ENCODE data around the gene ANKS6.

ANKS6 gene

GRCh38 chr9:98766586-98766985, 29.8 kb downstream of the ANKS6 start:
- H3K4me3 ChIP-seq (ENCODE audit: low read length), result no peak overlapping the region
- DNase-seq (ENCODE audit: low read depth), result peak; percentile 74
- no peak for TF ChIP-seq CTCF (IDR thresholded peaks at IDR 0.05; ENCODE audit: insufficient read depth, low read depth, low read length, missing control alignments)

GRCh38 chr9:98765256-98765655, 31.1 kb downstream of the ANKS6 start:
- peak; percentile 61 for DNase-seq (ENCODE audit: low read depth)
- no peak for TF ChIP-seq CTCF (IDR thresholded peaks at IDR 0.05; ENCODE audit: insufficient read depth, low read depth, low read length, missing control alignments)
- no peak overlapping the region for H3K4me3 ChIP-seq (ENCODE audit: low read length)

- no peak for TF ChIP-seq CTCF (IDR thresholded peaks at IDR 0.05; ENCODE audit: insufficient read depth, low read depth, low read length, missing control alignments)
- no peak overlapping the region for H3K4me3 ChIP-seq (ENCODE audit: low read length)
- DNase-seq (ENCODE audit: low read depth), result peak; percentile 55
Measured at GRCh38 chr9:98763986-98764745, 32.2 kb downstream of the ANKS6 start.

DNA sequence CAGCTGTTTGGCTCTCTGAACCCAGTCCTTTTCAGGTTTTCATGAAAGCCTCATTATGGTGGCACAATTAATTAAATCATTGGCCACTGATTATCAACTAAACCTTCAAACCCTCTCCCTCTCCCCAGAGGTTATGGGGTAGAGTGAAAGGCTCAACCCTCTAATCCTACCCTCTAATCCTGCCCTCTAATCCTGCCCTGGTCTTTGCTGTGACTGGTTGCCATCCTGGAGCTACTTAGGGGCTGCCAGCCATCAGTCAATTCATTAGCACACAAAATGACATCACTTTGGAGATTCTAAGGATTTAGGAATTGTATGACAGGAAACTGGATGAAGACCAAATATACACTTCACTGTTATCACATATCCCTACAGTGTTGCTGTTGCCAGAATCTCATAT, 36.1 kb downstream of the ANKS6 start:
- H3K4me3 ChIP-seq (ENCODE audit: low read length), result no peak overlapping the region
- no peak for TF ChIP-seq CTCF (IDR thresholded peaks at IDR 0.05; ENCODE audit: insufficient read depth, low read depth, low read length, missing control alignments)
- DNase-seq (ENCODE audit: low read depth), result no peak

DNA sequence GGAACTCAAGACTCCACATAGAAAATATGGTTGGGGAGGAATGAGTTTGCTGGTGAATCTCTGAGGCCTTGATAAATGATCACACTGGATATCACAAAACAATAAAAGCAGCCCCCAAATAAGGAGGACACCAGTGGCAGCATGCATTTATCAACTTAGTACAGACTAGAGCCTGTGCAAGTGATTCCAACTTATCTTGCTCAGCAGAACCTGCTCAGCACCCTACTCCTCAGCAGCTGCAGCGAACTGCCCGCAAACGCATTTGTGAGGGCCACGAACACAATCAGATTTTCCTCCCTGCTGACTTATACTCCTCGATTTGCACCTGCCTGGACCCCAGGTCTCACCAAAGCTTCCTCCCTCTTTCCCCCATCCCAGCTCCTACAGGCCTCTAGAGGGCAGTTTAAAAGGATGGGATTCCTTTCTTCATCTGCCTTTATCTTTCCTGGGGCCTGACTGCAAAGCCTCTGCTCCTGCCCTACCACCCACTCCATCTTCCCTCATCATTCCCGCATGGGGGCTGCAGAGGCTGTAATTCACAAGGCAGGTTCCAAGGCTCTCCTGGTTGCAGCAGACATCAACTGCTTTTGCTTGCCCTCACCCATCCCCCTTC, 41.2 kb downstream of the ANKS6 start:
- no peak overlapping the region for H3K4me3 ChIP-seq (ENCODE audit: low read length)
- no peak for TF ChIP-seq CTCF (IDR thresholded peaks at IDR 0.05; ENCODE audit: insufficient read depth, low read depth, low read length, missing control alignments)
- no peak for DNase-seq (ENCODE audit: low read depth)

DNA sequence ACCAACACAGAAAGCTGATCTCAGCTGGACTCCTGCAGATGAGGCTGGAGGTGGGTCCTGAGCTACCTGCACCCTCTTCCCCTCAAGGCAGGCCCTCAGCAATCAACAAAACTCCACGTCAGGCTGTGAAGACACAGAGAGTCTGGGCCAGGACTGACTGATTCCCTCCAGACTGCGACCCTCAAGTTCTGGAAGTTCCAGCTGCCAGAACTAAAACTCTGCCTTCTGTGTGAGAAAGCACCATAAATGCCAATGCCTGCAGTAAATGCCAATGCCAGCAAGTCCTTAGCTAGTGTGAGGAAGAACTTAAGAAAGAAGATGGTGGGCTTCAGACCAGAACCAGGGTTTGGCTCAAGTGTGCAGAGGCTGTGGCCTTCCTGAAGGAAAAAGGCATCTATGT, 45.1 kb downstream of the ANKS6 start:
- no peak for TF ChIP-seq CTCF (IDR thresholded peaks at IDR 0.05; ENCODE audit: insufficient read depth, low read depth, low read length, missing control alignments)
- no peak overlapping the region for H3K4me3 ChIP-seq (ENCODE audit: low read length)
- no peak for DNase-seq (ENCODE audit: low read depth)
